BJ (cell line): ENCODE measurements around the gene CPXCR1. TPM values are rescaled to one million over a fixed set of nuclear protein-coding genes. Genes with fewer than 3 reads are reported as not detected.
"Not testable (repeated sequence)": the region's sequence is repeated elsewhere in the genome, so short reads cannot be mapped to it uniquely, and the experiment has no call there.

Experiments used
- CTCF ChIA-PET: fragments of 350-600 bp; formaldehyde crosslinking; extraction: SDS; loops from one replicate; lab custom pipeline; 2021; ENCODE audit warnings: antibody characterized with exemption, inconsistent platforms; lab: Yijun Ruan, JAX
- POLR2A ChIA-PET: fragments of 300-600 bp; sonication (Branson Sonifier 250); formaldehyde crosslinking; extraction: SDS; loops from one replicate; lab custom pipeline; 2021; ENCODE audit warnings: antibody characterized with exemption; lab: Charles Lee
- DNase-seq: peaks from one replicate; pipeline ENCODE4 v3.0.0-alpha.2; 2011; ENCODE audit warnings: low read depth
- H3K27me3 ChIP-seq: 2 replicates; pipeline ENCODE4 v1.6.0; 2011; ENCODE audit warnings: low read length; ENCODE audit not compliant: control insufficient read depth, insufficient read depth
- H3K36me3 ChIP-seq: 2 replicates; pipeline ENCODE4 v1.5.1; 2011; ENCODE audit warnings: low read length; ENCODE audit not compliant: control insufficient read depth, insufficient read depth
- H3K4me3 ChIP-seq: 2 replicates; pipeline ENCODE4 v1.5.1; 2011; ENCODE audit warnings: low read depth, mild to moderate bottlenecking, control low read depth, low read length
- CTCF ChIP-seq: IDR thresholded peaks from 2 replicates; pipeline ENCODE4 v1.5.1; 2011; ENCODE audit warnings: low read depth, mild to moderate bottlenecking, control low read depth, inconsistent platforms, low read length, moderate library complexity; ENCODE audit not compliant: insufficient read depth
- polyA minus RNA-seq: library from RNA; depleted of rRNA, polyadenylated mRNA; stranded (reverse); fragments of >200 nt; gene quantifications from 2 replicates; pipeline ENCODE4 v1.2.3, GENCODE V29; 2011; rRNA and poly(A)+ RNA removed
- polyA plus RNA-seq: library from polyadenylated mRNA; depleted of rRNA; stranded (reverse); fragments of >200 nt; gene quantifications from 2 replicates; pipeline ENCODE4 v1.2.3, GENCODE V29; 2011; rRNA removed

CPXCR1 gene
- polyA plus RNA-seq (not detected in 2 replicates), polyA minus RNA-seq (not detected in 2 replicates)

- no peak for TF ChIP-seq CTCF
- Histone ChIP-seq H3K27me3 (no peaks in the 10 kb centered on the region), H3K4me3 (no peak within 1 kb of the TSS), H3K36me3 (no peaks in the 10 kb centered on the region)
- ChIA-PET CTCF (no interaction called here), POLR2A (no interaction called here)
- DNase-seq = no peak
Measured at GRCh38 chrX:88746925-88747324, at the start of gene CPXCR1. Gene CPXCR1, plus strand, starts transcription at chrX:88747225. Its CDS starts 6,190 bp downstream, at chrX:88753415.

GRCh38 chrX:88735835-88736234 is 11.2 kb upstream of the CPXCR1 start:
- Histone ChIP-seq H3K4me3 (no peak overlapping the region), H3K27me3 (no peaks in the 10 kb centered on the region), H3K36me3 (no peaks in the 10 kb centered on the region)
- POLR2A ChIA-PET = no interaction called here
- CTCF ChIA-PET = no interaction called here
- DNase-seq = no peak
- TF ChIP-seq CTCF = no peak

- POLR2A ChIA-PET, CTCF ChIA-PET, H3K36me3 ChIP-seq, DNase-seq, H3K27me3 ChIP-seq, H3K4me3 ChIP-seq: not testable (repeated sequence)
Measured at GRCh38 chrX:88746215-88746614, 810 bp upstream of the CPXCR1 start.

- DNase-seq, H3K27me3 ChIP-seq, H3K36me3 ChIP-seq, POLR2A ChIA-PET, H3K4me3 ChIP-seq: not testable (repeated sequence)
- CTCF ChIA-PET = interaction anchor here (0.6 kb wide), 1 partner anchor 186 kb away, joined by 3 read pairs; no protein-coding TSS in a partner anchor
Measured at GRCh38 chrX:88752339-88752738, 5.3 kb downstream of the CPXCR1 start.

- CTCF ChIA-PET = no interaction called here
- no peak for TF ChIP-seq CTCF
- Histone ChIP-seq H3K36me3 (no peaks in the 10 kb centered on the region), H3K4me3 (no peak overlapping the region), H3K27me3 (no peaks in the 10 kb centered on the region)
- POLR2A ChIA-PET = no interaction called here
- DNase-seq = no peak
Measured at GRCh38 chrX:88789825-88790224, 42.8 kb downstream of the CPXCR1 start.
